Stomach (tissue), 9 donors: ENCODE results near the gene COMMD9. TPM values are rescaled to one million over a fixed set of nuclear protein-coding genes. Genes with fewer than 3 reads are reported as not detected.

Experiments
- DNase-seq, 2 donors: peaks; one replicate each; pipeline versions ENCODE4 v3.0.0 to v3.0.0-alpha.2; 2013 to 2019
- H3K27ac ChIP-seq, 5 donors: fragments of 200-600 bp in 4 of 5; sonication (generic) in 4 of 5; one replicate each; pipeline ENCODE4 v1.5.1; 2013 to 2019; ENCODE audit warnings: mild to moderate bottlenecking in 1 of 5, moderate library complexity in 1 of 5
- H3K27me3 ChIP-seq, 3 donors: fragments of 200-600 bp; sonication (generic); one replicate each; pipeline ENCODE4 v1.5.1; 2017 to 2019; ENCODE audit warnings: mixed run types in 1 of 3
- H3K36me3 ChIP-seq, 4 donors: fragments of 200-600 bp; sonication (generic); 1 replicate in 3 of 4; 2 replicates in 1 of 4; pipeline ENCODE4 v1.5.1; 2016 to 2019
- H3K4me1 ChIP-seq, 4 donors: fragments of 200-600 bp; sonication (generic); one replicate each; pipeline ENCODE4 v1.5.1; 2016 to 2019
- H3K4me3 ChIP-seq, 4 donors: fragments of 200-600 bp; sonication (generic) in 3 of 4; one replicate each; pipeline ENCODE4 v1.5.1; 2016 to 2019; ENCODE audit warnings: mild to moderate bottlenecking in 1 of 4
- H3K9me3 ChIP-seq, 4 donors: fragments of 200-600 bp; sonication (generic); one replicate each; pipeline ENCODE4 v1.5.1; 2016 to 2019
- EP300 ChIP-seq: sonication (generic); formaldehyde crosslinking; IDR thresholded peaks from one replicate; pipeline ENCODE4 v1.6.1; 2017; ENCODE audit warnings: antibody characterized with exemption
- POLR2A ChIP-seq, 4 donors: fragments of 450-650 bp; IDR thresholded peaks; one replicate each; pipeline ENCODE4 v1.6.1; 2016; ENCODE audit warnings: antibody characterized with exemption in 4 of 4, control low read depth in 2 of 4, mild to moderate bottlenecking in 1 of 4, moderate library complexity in 1 of 4
- POLR2AphosphoS5 ChIP-seq, 3 donors: sonication (generic); formaldehyde crosslinking; IDR thresholded peaks; one replicate each; pipeline ENCODE4 v1.6.1; 2016; ENCODE audit warnings: antibody characterized with exemption in 3 of 3
- WGBS, 5 donors: extraction: QIAGEN DNeasy Blood & Tissue Kit in 3 of 5; methylation state at CpG; one replicate each; pipeline versions ENCODE4 v1.1.5 to v1.1.7; 2013 to 2018; 5-methylcytosine and 5-hydroxymethylcytosine counted together
- intact Hi-C: fragments of 100-400 bp; cut with DNase I; formaldehyde crosslinking; loops from one replicate; pipeline ENCODE4 v1.15.1; 2023; ENCODE audit warnings: low total_unique reads
- polyA plus RNA-seq, 3 donors: library from polyadenylated mRNA; stranded (reverse); fragments of 200-250 nt; gene quantifications; one replicate each; pipeline ENCODE4 v1.2.3, GENCODE V29; 2013
- total RNA-seq, 5 donors: library from RNA; depleted of rRNA; stranded (reverse); fragments of >200 nt; gene quantifications; one replicate each; pipeline versions ENCODE4 v1.1.0 to v1.2.3, GENCODE V29; 2014 to 2016
- TF ChIP-seq, protein P1 (sequence below), 7 experiments: fragments of 450-650 bp in 4 of 7; fragments of 200-600 bp in 3 of 7; sonication (generic) in 3 of 7; IDR thresholded peaks; one replicate each; pipeline ENCODE4 v1.5.1; 2016 to 2019; ENCODE audit warnings: antibody characterized with exemption in 7 of 7, control low read depth in 2 of 7, mild to moderate bottlenecking in 1 of 7
- donor health status: healthy with polysubstance abuse.
- donor health status: Bipolar disorder and iron deficiency.
- donor health status: healthy.

COMMD9 gene
- total and polyA plus RNA-seq, 8 donors, result 2.9 to 53.8 (median 31.2) TPM

DNA sequence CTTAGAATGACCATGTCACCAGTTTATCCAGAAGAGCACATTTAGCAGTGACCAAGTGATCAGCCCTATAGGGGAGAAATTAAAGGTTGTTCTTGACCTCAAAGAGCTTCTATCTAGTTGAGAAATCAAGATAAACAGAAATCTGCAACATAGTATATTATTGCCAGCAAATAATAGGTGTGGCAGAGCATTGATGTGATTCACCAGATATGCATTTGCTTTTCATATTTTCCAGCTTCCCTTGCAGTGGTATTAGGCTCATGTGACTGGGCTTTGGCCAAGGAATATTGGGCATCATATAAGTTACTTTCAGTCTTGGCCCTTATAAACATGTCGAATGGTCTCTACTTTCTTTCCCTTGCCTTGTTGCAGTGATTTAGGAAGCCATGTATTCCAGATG is 34.5 kb downstream of the COMMD9 start:
- no peak overlapping the region for H3K4me3 ChIP-seq
- TF ChIP-seq POLR2AphosphoS5 (IDR thresholded peaks at IDR 0.05), result no peak
- TF ChIP-seq, protein P1, sequence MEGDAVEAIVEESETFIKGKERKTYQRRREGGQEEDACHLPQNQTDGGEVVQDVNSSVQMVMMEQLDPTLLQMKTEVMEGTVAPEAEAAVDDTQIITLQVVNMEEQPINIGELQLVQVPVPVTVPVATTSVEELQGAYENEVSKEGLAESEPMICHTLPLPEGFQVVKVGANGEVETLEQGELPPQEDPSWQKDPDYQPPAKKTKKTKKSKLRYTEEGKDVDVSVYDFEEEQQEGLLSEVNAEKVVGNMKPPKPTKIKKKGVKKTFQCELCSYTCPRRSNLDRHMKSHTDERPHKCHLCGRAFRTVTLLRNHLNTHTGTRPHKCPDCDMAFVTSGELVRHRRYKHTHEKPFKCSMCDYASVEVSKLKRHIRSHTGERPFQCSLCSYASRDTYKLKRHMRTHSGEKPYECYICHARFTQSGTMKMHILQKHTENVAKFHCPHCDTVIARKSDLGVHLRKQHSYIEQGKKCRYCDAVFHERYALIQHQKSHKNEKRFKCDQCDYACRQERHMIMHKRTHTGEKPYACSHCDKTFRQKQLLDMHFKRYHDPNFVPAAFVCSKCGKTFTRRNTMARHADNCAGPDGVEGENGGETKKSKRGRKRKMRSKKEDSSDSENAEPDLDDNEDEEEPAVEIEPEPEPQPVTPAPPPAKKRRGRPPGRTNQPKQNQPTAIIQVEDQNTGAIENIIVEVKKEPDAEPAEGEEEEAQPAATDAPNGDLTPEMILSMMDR (IDR thresholded peaks at IDR 0.05), result no peak
- no peak for TF ChIP-seq EP300
- no peak for TF ChIP-seq POLR2A (IDR thresholded peaks at IDR 0.05)
- peaks cover 0 to 5% (median 2%) of the 10 kb centered on the region in 4 donors for H3K9me3 ChIP-seq
- no peaks in the 10 kb centered on the region for H3K36me3 ChIP-seq
- DNase-seq, result no peak
- intact Hi-C loops, result no loop called here
- H3K27me3 ChIP-seq, result peaks cover 0 to 48% (median 0%) of the 10 kb centered on the region in 3 donors
- no peak overlapping the region for H3K27ac ChIP-seq
- H3K4me1 ChIP-seq, result peaks cover 0 to 5% (median 2%) of the 10 kb centered on the region in 4 donors
- WGBS, 5 donors, result 84 to 91% (median 86%) methylated on average over 1 of the region's 1 CpG

DNA sequence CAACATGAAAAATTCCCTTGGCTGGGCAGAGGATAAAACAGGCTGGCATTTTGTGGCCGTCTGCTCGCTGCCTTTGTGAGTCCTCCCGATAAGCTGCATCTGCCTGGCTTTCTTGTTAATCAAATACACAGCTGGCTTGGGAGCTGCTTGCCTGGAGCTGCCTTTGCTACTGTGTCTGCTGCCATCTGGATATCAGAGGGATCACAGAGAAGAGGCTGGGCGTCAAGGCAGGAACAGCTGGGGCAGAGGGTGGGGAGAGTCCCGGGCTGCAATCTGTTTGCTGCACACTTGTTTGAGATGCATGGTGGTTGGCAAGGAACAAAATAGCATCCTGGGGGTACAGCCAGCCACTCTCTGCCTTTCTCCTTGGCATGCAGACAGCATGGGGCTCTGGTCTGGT is 36.0 kb downstream of the COMMD9 start:
- 25 to 52% (median 42%) methylated on average over 5 of the region's 5 CpGs for WGBS, 5 donors
- intact Hi-C loops, result no loop called here
- Histone ChIP-seq H3K4me3 (no peak overlapping the region), H3K27ac (no peak overlapping the region), H3K9me3 (peaks cover 0 to 5% (median 2%) of the 10 kb centered on the region in 4 donors), H3K4me1 (no peaks in the 10 kb centered on the region), H3K27me3 (peaks cover 0 to 33% (median 0%) of the 10 kb centered on the region in 3 donors), H3K36me3 (no peaks in the 10 kb centered on the region)
- peak in 1 of 2 donors; percentile 77 for DNase-seq
- TF ChIP-seq, protein P1 (IDR thresholded peaks at IDR 0.05), result no peak
- TF ChIP-seq POLR2AphosphoS5 (IDR thresholded peaks at IDR 0.05) (no peak), EP300 (no peak), POLR2A (IDR thresholded peaks at IDR 0.05) (no peak)

DNA sequence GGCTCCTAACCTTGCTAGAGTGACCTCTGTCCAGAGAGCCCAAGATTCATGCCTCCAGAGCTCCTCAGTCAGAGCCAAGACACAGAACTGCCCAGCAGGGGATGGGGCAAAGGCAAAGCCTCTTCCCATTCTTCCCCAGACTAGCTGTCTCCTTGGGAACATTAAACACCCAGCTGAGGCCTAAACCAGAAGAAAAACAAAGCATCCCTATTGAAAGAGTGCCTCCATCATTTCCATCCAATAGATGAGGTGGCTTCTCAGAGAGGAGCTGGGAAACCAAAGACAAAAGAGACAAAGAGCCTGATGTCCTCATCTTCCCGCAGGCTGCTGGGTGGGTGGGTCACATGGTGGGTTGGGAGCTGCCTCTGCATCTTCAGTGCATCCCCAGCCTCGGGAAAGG is 37.4 kb downstream of the COMMD9 start:
- H3K9me3 ChIP-seq, result peaks cover 0 to 5% (median 2%) of the 10 kb centered on the region in 4 donors
- intact Hi-C loops, result no loop called here
- H3K27ac ChIP-seq, result no peak overlapping the region
- no peak for TF ChIP-seq EP300
- TF ChIP-seq POLR2AphosphoS5 (IDR thresholded peaks at IDR 0.05), result no peak
- TF ChIP-seq, protein P1 (IDR thresholded peaks at IDR 0.05), result no peak
- TF ChIP-seq POLR2A (IDR thresholded peaks at IDR 0.05), result no peak
- WGBS, 5 donors, result 41 to 73% (median 54%) methylated on average over 2 of the region's 2 CpGs
- peaks cover 0 to 27% (median 0%) of the 10 kb centered on the region in 3 donors for H3K27me3 ChIP-seq
- H3K4me3 ChIP-seq, result no peak overlapping the region
- DNase-seq, result no peak
- H3K36me3 ChIP-seq, result no peaks in the 10 kb centered on the region
- no peaks in the 10 kb centered on the region for H3K4me1 ChIP-seq

DNA sequence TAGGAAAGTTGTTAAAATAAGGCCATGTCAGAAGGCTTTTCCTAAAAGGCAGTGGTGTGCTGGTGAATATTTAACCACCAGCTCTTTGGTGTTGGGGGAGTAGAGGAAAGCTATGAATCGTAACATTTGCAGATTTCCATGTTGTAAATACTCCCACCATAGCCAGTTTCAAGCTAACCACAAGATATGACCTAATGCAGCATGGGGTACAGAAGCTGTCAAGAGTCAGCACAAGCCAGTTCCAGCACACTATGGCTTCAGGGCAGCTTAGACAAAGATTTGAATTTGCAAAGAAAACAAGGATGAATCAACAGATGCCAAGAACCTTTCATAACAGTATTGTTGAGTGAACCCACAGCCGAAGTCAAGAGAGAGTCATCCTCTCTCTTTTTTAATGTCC is 40.0 kb downstream of the COMMD9 start:
- TF ChIP-seq POLR2AphosphoS5 (IDR thresholded peaks at IDR 0.05) (no peak), EP300 (no peak), POLR2A (IDR thresholded peaks at IDR 0.05) (no peak)
- TF ChIP-seq, protein P1 (IDR thresholded peaks at IDR 0.05), result no peak
- Histone ChIP-seq H3K4me3 (no peak overlapping the region), H3K9me3 (no peaks in the 10 kb centered on the region), H3K27ac (no peak overlapping the region), H3K36me3 (no peaks in the 10 kb centered on the region), H3K27me3 (peaks cover 0 to 17% (median 0%) of the 10 kb centered on the region in 3 donors), H3K4me1 (no peaks in the 10 kb centered on the region)
- no peak for DNase-seq
- 47 to 70% (median 54%) methylated on average over 2 of the region's 2 CpGs for WGBS, 5 donors
- intact Hi-C loops, result no loop called here
